Prostate gland (tissue), 2 donors: ENCODE results near the gene C2CD3.

ENCODE experiments used
- CTCF ChIP-seq, 4 experiments: fragments of 200-600 bp in 2 of 4; fragments of 450-650 bp in 2 of 4; sonication (generic) in 2 of 4; IDR thresholded peaks; 1 replicate in 3 of 4; 2 replicates in 1 of 4; pipeline ENCODE4 v1.5.1; 2016 to 2019; ENCODE audit warnings: antibody characterized with exemption in 4 of 4, mild to moderate bottlenecking in 2 of 4, moderate library complexity in 2 of 4
- POLR2A ChIP-seq: fragments of 450-650 bp; IDR thresholded peaks from one replicate; pipeline ENCODE4 v1.6.1; 2016; ENCODE audit warnings: antibody characterized with exemption, mild to moderate bottlenecking

- TF ChIP-seq POLR2A (no peak), CTCF (IDR thresholded peaks at IDR 0.05) (no peak)
These were observed 34.4 kb upstream of the C2CD3 start for GRCh38 chr11:74205181-74205580.
